ENCODE results near the gene WNK3. TPM values are rescaled to one million over a fixed set of nuclear protein-coding genes. Genes with fewer than 3 reads are reported as not detected.

Gene WNK3
- total and polyA plus RNA-seq, 2 of the 13 experiments (the other 11 are each of a cell fraction or from before 2014, with no cell fraction given): 0.12 to 0.62 TPM

DNA sequence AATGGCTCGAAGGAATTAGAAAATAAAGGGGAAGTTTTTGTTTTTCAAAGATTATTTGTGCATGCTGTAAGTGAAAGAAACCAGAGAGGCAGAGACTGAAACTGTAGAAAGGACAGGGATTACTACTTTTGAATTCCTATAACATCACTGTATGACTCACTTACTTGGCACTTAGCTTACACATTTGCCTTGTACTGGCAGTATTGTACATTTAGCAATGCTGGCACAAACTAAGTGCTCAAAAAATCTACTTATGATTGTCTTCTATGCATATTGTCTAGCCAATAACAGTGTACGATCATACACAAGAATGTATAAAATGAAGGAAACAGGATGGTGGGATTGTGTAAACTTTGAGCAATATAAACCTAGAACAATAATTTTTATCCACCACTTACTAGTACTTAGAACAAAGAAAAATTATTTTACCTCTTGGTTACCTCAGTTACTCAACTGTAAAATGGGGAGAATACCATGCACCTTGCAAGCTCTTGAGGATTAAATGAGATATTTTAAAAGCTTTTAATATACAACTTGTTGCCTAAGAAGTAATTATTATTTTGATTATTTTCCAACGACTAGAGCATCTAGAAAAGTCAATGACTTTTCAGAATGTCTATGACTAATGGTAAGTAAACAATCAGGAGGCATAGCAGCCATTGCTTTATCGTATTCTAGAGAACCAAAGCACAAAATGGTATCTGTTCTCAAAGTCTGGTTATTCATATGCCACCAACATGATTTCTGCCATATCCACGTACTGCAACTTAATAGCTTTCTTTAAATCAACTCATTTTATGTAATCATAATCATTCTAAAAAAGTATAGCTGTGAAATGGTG is 179.5 kb downstream of the WNK3 start:
- in situ Hi-C loops (cut with HindIII; ENCODE audit: extremely low pct_ligation_motif_present, low pct_unique_long_range_greater_than_20kb) (no loop called here), intact Hi-C loops (cut with micrococcal nuclease; ENCODE audit: unreplicated experiment) (no loop called here)
- Histone ChIP-seq H4K20me1 (ENCODE audit: insufficient read depth, low read length) (peaks cover 12% of the 10 kb centered on the region), H3K27me3 (ENCODE audit: control insufficient read depth in 1 of 2, insufficient read depth in 2 of 2, low read length in 2 of 2) (no peaks in the 10 kb centered on the region), H2AFZ (ENCODE audit: low read length) (no peak overlapping the region), H3K4me1 (ENCODE audit: insufficient read depth, low read length) (peaks cover 47% of the 10 kb centered on the region), H3K9ac (ENCODE audit: insufficient read depth, low read depth, low read length) (no peak overlapping the region), H3K27ac (ENCODE audit: extremely low read length, insufficient read depth, low read length) (no peak overlapping the region), H3K79me2 (ENCODE audit: insufficient read depth, low read length) (peaks cover 62% of the 10 kb centered on the region), H3K4me2 (ENCODE audit: low read depth, low read length) (0 out of 2 replicates have a peak overlapping the region, but pooled peaks have one; percentile 23), H3K36me3 (replicated peaks in 1 of 2; ENCODE audit: control insufficient read depth in 1 of 2, insufficient read depth in 2 of 2, low read length in 2 of 2) (no peaks in the 10 kb centered on the region), H3K9me3 (ENCODE audit: low read length) (no peaks in the 10 kb centered on the region), H3K4me3 (replicated peaks in 1 of 3; ENCODE audit: insufficient read depth in 1 of 3, low read depth in 2 of 3, low read length in 3 of 3) (no peak overlapping the region)
- FAIRE-seq (no peak), ATAC-seq (no peak), DNase-seq (ENCODE audit: low spot score) (peak; percentile 12)
- 80% methylated on average over 5 of the region's 5 CpGs for WGBS (ENCODE audit: low lambda C conversion rate)
- ChIA-PET POLR2A (interaction anchor here (0.7 to 0.9 kb wide), 2 partner anchors 133 to 494 kb away, joined by 3 read pairs; no protein-coding TSS in a partner anchor), CTCF (ENCODE audit: low intra/inter-chr PET ratio, low total read pairs) (no interaction called here)
- TF ChIP-seq, protein P1, sequence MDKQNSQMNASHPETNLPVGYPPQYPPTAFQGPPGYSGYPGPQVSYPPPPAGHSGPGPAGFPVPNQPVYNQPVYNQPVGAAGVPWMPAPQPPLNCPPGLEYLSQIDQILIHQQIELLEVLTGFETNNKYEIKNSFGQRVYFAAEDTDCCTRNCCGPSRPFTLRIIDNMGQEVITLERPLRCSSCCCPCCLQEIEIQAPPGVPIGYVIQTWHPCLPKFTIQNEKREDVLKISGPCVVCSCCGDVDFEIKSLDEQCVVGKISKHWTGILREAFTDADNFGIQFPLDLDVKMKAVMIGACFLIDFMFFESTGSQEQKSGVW (CRISPR knock-in tag; IDR thresholded peaks at IDR 0.05; ENCODE audit: borderline replicate concordance): no peak
- TF ChIP-seq RBFOX2 (IDR thresholded peaks at IDR 0.05; ENCODE audit: low read depth, low read length) (0 out of 2 replicates have a peak, but pooled peaks have one; percentile 31), NFE2L2 (IDR thresholded peaks at IDR 0.05; ENCODE audit: low read length) (no peak), SALL2 (CRISPR knock-in tag; IDR thresholded peaks at IDR 0.05) (no peak), BRD4 (CRISPR knock-in tag; IDR thresholded peaks at IDR 0.05) (no peak), ZNF629 (CRISPR knock-in tag; conservative IDR thresholded peaks at IDR 0.05) (peak; percentile 51; the same call in 1 of the 2 replicates)
- TF ChIP-seq, protein P2, sequence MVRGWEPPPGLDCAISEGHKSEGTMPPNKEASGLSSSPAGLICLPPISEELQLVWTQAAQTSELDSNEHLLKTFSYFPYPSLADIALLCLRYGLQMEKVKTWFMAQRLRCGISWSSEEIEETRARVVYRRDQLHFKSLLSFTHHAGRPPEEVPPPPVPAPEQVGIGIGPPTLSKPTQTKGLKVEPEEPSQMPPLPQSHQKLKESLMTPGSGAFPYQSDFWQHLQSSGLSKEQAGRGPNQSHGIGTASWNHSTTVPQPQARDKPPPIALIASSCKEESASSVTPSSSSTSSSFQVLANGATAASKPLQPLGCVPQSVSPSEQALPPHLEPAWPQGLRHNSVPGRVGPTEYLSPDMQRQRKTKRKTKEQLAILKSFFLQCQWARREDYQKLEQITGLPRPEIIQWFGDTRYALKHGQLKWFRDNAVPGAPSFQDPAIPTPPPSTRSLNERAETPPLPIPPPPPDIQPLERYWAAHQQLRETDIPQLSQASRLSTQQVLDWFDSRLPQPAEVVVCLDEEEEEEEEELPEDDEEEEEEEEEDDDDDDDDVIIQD (CRISPR knock-in tag; IDR thresholded peaks at IDR 0.05; ENCODE audit: low read depth): 0 out of 2 replicates have a peak, but pooled peaks have one; percentile 20
- TF ChIP-seq, protein P3, sequence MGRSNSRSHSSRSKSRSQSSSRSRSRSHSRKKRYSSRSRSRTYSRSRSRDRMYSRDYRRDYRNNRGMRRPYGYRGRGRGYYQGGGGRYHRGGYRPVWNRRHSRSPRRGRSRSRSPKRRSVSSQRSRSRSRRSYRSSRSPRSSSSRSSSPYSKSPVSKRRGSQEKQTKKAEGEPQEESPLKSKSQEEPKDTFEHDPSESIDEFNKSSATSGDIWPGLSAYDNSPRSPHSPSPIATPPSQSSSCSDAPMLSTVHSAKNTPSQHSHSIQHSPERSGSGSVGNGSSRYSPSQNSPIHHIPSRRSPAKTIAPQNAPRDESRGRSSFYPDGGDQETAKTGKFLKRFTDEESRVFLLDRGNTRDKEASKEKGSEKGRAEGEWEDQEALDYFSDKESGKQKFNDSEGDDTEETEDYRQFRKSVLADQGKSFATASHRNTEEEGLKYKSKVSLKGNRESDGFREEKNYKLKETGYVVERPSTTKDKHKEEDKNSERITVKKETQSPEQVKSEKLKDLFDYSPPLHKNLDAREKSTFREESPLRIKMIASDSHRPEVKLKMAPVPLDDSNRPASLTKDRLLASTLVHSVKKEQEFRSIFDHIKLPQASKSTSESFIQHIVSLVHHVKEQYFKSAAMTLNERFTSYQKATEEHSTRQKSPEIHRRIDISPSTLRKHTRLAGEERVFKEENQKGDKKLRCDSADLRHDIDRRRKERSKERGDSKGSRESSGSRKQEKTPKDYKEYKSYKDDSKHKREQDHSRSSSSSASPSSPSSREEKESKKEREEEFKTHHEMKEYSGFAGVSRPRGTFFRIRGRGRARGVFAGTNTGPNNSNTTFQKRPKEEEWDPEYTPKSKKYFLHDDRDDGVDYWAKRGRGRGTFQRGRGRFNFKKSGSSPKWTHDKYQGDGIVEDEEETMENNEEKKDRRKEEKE (IDR thresholded peaks at IDR 0.05): no peak
- BruUV-seq (replicated peaks): no TSS peak
